HG03565 (cell line): ENCODE data around the gene EN2.
"Not testable (repeated sequence)": the region's sequence is repeated elsewhere in the genome, so short reads cannot be mapped to it uniquely, and the experiment has no call there.

Experiments
- ATAC-seq: cut with Tn5 transposase; IDR thresholded peaks from one replicate; pipeline ENCODE4 v1.9.1; 2021; ENCODE audit warnings: mild to moderate bottlenecking, moderate library complexity; ENCODE audit not compliant: unreplicated experiment

Gene EN2

DNA sequence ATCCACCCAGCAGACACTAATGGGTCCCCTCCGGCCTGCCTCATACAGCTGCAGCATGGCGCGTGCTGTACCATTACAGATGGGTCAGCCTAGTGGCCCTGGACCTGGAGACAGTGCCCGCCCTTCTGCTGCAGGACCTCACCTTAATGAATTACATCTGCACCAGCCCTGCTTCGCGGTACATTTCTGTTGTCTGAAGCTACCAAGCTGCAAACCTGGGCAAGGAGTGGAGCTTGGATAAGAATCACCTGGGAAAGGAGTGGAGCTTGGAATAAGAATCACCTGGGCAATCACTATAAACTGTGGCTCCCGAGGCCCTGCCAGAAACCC, 33.0 kb upstream of the EN2 start:
- no peak for ATAC-seq

DNA sequence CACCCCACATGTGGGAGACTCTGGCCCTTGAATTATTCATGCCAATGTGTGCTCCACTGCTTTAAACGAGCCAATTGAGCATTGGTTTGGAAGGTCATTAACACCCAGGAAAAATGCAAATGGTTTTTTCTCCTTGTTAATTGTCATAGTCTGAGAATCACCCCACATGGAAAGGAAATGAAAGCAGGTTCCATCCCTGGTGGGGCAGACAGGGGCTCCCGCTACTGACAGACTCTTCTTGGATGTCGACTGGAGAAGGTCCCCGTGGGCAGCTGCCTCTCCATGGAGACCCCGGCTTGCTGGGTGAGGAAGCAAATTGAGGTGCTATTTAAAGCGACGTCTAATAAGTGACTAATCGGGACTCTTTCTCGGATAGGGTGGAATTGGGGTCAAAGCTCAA, 32.0 kb upstream of the EN2 start:
- ATAC-seq, result no peak

- ATAC-seq, result no peak
Measured at GRCh38 chr7:155426543-155427410, 31.2 kb upstream of the EN2 start.

GRCh38 chr7:155427411-155428038, 30.4 kb upstream of the EN2 start:
- no peak for ATAC-seq

GRCh38 chr7:155428171-155428834, 29.6 kb upstream of the EN2 start:
- ATAC-seq, result no peak

DNA sequence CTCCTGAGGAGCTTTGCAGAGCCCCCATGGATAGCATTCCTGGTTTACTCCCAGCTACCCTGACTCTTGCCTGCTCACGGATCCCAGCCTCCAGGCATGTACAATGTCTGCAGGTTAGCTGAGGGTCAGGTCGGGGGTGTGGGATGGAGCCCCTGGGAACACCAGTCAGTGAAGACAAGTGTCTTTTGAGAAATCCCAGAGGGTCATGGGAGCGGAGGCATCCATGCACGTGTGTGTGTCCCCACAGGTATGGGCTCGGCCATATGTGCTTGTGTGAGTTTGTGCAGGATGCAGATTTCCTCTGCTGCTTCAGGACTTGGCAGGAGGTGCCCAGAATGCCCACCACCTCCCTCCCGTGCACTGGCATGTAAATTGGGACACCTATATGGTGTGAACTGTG, 28.3 kb upstream of the EN2 start:
- no peak for ATAC-seq

- ATAC-seq, result no peak
Measured at GRCh38 chr7:155430606-155431005, 27.3 kb upstream of the EN2 start.

GRCh38 chr7:155431231-155431630, 26.7 kb upstream of the EN2 start:
- no peak for ATAC-seq

DNA sequence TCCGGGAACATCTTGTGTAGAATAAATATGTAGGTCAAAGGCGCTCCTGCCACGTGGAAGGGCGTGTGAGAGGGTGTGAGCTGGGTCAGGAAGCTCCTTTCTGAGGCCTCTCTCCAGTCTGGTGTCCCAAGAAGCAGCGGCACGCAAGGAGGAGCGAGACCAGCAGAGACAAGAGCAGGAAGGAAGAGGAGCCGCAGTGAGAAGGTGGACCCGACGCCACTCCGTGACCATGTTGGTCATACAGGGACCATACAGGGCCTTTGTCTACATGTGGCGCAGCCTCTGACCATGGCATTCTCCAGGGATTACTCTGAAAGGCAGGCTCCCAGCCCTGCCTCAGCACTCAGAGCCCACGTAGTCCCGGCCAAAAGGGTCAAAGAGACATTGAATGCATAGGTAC, 26.2 kb upstream of the EN2 start:
- ATAC-seq, result no peak

DNA sequence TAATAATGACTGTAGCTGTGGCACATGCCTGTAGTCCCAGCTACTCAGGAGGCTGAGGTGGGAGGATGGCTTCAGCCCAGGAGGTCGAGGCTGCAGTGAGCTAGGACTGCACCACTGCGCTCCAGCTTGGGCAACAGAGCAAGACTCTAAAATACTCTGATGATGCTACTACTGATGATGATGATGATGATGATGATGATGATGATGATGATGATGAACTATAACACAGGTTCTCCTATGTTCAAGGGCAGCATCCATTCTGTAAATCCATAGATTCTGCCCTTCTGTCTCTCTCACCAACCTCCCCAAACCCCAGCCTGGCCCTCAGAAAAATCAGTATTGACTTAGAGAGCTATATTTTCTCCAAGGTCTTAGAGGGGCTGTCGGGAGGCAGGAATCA, 22.8 kb upstream of the EN2 start:
- ATAC-seq, result no peak

DNA sequence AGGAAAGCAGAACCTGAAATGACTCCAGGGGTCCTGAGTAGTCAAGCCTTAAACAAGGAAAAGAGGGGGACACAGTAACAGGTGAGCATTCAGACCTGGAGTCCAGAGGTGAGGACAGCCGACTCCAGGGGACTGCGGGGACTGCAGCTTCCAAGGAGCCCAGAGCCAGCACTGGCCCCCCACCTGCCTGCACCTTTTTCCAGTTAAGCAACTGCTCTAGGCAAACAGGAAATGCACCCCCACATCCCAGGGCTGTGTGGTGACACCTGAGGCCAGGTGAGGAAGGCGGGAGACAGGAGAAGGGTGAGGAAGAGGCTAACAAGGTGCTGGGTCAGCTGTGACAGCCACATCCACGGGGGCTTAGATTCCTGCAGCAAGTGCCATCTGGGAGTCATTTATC, 20.1 kb upstream of the EN2 start:
- no peak for ATAC-seq

- ATAC-seq, result no peak
Measured at GRCh38 chr7:155438777-155439176, 19.2 kb upstream of the EN2 start.

DNA sequence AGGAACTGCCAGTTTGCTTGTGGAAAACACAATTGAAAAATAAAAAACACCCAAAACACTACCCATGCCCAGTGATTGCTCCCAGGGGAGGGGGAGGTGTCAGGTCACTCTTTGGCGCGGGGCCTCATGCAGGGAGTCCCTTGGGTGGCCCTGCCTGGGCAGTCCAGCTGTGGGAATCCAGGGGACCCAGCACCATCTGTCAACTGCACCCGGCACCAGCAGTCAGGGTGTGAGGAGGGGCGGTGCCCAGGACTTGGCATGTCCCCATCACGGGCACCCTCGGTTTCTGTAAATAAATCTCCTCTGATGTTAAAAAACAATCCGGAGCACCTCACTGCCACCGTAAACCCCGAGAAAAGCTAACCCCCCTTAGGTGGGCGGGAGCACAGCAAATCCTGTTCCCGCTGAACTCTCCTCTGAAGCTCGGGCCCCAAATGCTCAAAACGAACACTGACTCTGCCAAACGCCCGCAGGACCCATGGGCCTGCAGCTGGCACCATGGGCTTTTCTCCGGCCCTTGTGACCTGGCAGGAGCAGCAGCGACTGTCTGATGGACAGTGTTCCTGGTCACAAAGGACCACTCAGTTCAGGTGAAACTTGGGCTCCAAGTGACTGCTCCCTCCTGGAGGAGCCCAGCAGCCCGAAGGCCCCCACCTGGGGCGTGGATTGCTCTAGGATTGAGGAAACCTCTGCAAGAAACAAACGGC, 18.5 kb upstream of the EN2 start:
- ATAC-seq, result no peak

DNA sequence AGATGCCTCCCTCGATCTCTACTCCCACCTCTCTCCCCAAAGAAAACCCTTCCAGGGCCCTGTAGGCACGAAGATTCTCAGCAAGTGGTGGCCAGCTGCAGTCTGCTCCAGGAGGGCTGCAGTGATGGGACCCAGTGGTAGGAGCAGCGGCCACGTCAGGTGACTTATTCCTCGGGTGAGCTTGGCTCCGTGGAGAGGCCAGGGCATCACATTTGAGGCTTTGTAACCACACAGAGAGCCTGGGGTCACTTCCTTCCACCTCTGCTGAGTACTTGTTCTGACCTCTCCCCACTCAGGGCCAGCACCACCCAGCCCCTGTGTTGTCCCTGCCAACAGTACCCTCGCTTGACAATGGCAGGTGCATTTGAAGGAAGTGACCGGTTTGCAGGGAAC, 17.9 kb upstream of the EN2 start:
- no peak for ATAC-seq

DNA sequence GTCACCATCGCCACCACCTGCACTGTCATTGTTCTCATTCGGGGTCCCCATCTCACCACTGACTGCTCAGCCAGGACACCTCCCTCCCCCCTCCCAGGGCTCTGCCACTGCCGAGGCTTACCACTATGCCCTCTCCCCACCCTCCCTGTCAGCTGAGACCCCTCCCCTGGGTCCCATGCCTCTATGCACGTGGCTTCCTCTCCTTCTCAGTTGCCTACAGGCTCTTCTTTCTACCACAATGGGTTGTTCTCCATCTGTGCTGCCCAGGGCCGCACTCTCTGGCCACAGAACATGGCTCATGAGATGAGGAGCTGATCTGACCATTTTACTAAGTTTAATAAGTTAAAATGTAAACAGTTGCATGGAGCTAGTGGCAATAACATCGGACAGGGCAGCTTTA, 16.1 kb upstream of the EN2 start:
- no peak for ATAC-seq

DNA sequence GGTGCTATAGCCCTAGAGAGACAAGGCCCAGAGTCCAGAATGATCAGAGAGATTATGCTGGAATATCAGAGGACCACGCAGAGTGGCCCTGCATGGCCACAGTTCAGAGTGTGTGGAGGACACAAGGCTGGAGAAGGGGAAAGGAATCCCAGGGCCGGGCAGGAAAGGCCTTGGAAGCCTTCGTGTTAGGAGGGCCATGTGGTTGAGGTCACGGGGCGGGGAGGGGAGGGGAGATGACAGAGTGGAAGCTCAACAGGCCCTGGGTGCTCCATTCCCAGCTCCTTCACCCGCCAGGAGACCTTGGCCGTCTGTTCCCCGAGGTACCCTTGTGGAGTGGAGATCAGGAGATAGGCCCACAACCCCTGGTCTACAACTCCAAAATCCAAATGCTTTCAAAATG, 13.2 kb upstream of the EN2 start:
- ATAC-seq, result no peak

DNA sequence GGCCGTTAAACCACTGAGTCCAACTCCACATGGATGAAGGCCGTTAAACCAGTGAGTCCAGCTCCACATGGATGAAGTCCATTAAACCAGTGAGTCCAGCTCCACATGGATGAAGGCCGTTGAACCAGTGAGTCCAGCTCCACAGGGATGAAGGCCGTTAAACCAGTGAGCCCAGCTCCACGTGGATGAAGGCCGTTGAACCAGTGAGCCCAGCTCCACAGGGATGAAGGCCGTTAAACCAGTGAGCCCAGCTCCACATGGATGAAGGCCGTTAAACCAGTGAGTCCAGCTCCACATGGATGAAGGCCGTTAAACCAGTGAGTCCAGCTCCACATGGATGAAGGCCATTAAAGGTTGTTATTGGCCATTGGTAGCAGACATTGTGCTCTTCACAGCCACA, 12.3 kb upstream of the EN2 start:
- ATAC-seq, result not testable (repeated sequence)

GRCh38 chr7:155447603-155448002, 10.3 kb upstream of the EN2 start:
- no peak for ATAC-seq

GRCh38 chr7:155448632-155449007, 9.3 kb upstream of the EN2 start:
- ATAC-seq, result no peak

DNA sequence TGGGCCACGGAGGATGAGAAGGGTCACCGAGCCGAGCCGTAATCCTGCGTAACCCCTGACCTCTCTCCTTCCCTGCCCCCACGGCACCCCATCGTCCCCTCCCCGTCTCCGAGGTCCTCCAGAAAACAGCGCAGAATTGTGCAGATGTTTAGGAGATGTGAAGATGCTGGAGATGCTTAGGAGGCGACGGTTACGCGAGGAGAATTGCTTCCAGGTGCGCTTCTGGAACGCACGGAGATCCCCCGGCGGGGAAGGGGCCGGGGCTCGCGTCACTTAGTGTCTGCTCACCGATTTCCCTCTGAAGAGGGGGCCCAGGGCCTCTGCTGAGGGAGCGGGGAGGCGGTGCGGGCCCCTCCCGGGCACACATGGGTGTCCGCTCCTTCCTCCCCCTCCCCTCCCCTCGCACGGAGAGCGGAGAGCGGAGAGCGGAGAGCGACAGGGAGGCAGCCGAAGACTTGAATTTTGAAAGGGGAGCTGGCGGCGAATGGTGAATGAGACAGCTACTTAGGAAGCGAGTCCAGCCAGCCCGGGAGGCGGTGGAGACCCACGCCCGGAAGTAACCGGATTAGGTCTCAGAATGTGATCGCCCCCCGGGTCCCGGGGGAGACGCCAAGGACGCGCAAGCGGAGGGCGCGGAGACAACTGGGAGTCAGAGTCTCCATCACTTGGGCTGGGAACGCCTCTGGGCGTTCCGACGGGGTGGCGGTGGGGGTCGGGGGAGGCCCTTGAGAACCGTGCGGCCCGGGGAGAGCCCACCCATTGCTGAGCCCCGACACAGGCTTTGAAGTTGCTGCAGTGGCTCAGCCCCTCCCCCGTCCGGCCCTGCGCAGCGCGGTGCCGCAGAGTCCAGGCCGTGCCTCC, 8.7 kb upstream of the EN2 start:
- ATAC-seq, result no peak
